ENCODE data around the gene ELMO1.

Gene ELMO1

GRCh38 chr7:37311355-37311754, 137.3 kb downstream of the ELMO1 start:
- DNase-seq (ENCODE audit: low read depth in 2 of 2), result peak; percentile 13 to 27

GRCh38 chr7:37310327-37311080, 138.2 kb downstream of the ELMO1 start:
- DNase-seq (ENCODE audit: low read depth in 2 of 2), result no peak

- DNase-seq (ENCODE audit: low read depth in 2 of 2), result no peak
Observed at GRCh38 chr7:37309493-37309892, 139.2 kb downstream of the ELMO1 start.

- no peak for DNase-seq (ENCODE audit: low read depth in 2 of 2)
Observed at GRCh38 chr7:37304921-37305320, 143.7 kb downstream of the ELMO1 start.

GRCh38 chr7:37297546-37297945, 151.1 kb downstream of the ELMO1 start:
- no peak for DNase-seq (ENCODE audit: low read depth in 2 of 2)

- DNase-seq (ENCODE audit: low read depth in 2 of 2), result no peak
Observed at GRCh38 chr7:37295401-37295800, 153.3 kb downstream of the ELMO1 start.

GRCh38 chr7:37290731-37291130, 157.9 kb downstream of the ELMO1 start:
- DNase-seq (ENCODE audit: low read depth in 2 of 2), result no peak

- no peak for DNase-seq (ENCODE audit: low read depth in 2 of 2)
Observed at GRCh38 chr7:37289781-37290180, 158.9 kb downstream of the ELMO1 start.

GRCh38 chr7:37289367-37289766, 159.3 kb downstream of the ELMO1 start:
- DNase-seq (ENCODE audit: low read depth in 2 of 2), result no peak

- DNase-seq (ENCODE audit: low read depth in 2 of 2), result no peak
Observed at GRCh38 chr7:37287131-37287855, 161.4 kb downstream of the ELMO1 start.

GRCh38 chr7:37286454-37286832, 162.2 kb downstream of the ELMO1 start:
- no peak for DNase-seq (ENCODE audit: low read depth in 2 of 2)

GRCh38 chr7:37285706-37286453, 162.8 kb downstream of the ELMO1 start:
- DNase-seq (ENCODE audit: low read depth in 2 of 2), result no peak

- DNase-seq (ENCODE audit: low read depth in 2 of 2), result peak; percentile 7 to 26
Observed at GRCh38 chr7:37284805-37285231, 163.8 kb downstream of the ELMO1 start.

GRCh38 chr7:37284285-37284684, 164.4 kb downstream of the ELMO1 start:
- DNase-seq (ENCODE audit: low read depth in 2 of 2), result no peak

GRCh38 chr7:37283716-37284115, 164.9 kb downstream of the ELMO1 start:
- no peak for DNase-seq (ENCODE audit: low read depth in 2 of 2)

- no peak for DNase-seq (ENCODE audit: low read depth in 2 of 2)
Observed at GRCh38 chr7:37282927-37283326, 165.7 kb downstream of the ELMO1 start.

- no peak for DNase-seq (ENCODE audit: low read depth in 2 of 2)
Observed at GRCh38 chr7:37282093-37282444, 166.6 kb downstream of the ELMO1 start.

- DNase-seq (ENCODE audit: low read depth in 2 of 2), result no peak
Observed at GRCh38 chr7:37281368-37282092, 167.1 kb downstream of the ELMO1 start.

GRCh38 chr7:37277513-37277912, 171.2 kb downstream of the ELMO1 start:
- no peak for DNase-seq (ENCODE audit: low read depth in 2 of 2)

GRCh38 chr7:37275078-37275710, 173.5 kb downstream of the ELMO1 start:
- no peak for DNase-seq (ENCODE audit: low read depth in 2 of 2)

GRCh38 chr7:37273891-37274290, 174.8 kb downstream of the ELMO1 start:
- no peak for DNase-seq (ENCODE audit: low read depth in 2 of 2)
